Upper lobe of left lung (tissue), 4 donors: ENCODE data around the gene MYO5B.
"Not testable (repeated sequence)": the region's sequence is repeated elsewhere in the genome, so short reads cannot be mapped to it uniquely, and the experiment has no call there.

Experiments used
- EP300 ChIP-seq, 4 donors: sonication (generic); formaldehyde crosslinking; IDR thresholded peaks; one replicate each; pipeline ENCODE4 v1.5.1; 2017; ENCODE audit warnings: antibody characterized with exemption in 4 of 4, control low read depth in 2 of 4
- POLR2A ChIP-seq, 4 donors: fragments of 450-650 bp; IDR thresholded peaks; one replicate each; pipeline ENCODE4 v1.5.1; 2016 to 2017; ENCODE audit warnings: antibody characterized with exemption in 4 of 4, mild to moderate bottlenecking in 2 of 4
- POLR2AphosphoS5 ChIP-seq, 2 donors: sonication (generic); formaldehyde crosslinking; IDR thresholded peaks; one replicate each; pipeline ENCODE4 v1.5.1; 2017; ENCODE audit warnings: antibody characterized with exemption in 2 of 2
- TF ChIP-seq, protein P1 (sequence below), 6 experiments: fragments of 450-650 bp in 4 of 6; fragments of 200-600 bp in 2 of 6; sonication (generic) in 2 of 6; IDR thresholded peaks; one replicate each; pipeline ENCODE4 v1.5.1; 2016 to 2019; ENCODE audit warnings: antibody characterized with exemption in 6 of 6

DNA sequence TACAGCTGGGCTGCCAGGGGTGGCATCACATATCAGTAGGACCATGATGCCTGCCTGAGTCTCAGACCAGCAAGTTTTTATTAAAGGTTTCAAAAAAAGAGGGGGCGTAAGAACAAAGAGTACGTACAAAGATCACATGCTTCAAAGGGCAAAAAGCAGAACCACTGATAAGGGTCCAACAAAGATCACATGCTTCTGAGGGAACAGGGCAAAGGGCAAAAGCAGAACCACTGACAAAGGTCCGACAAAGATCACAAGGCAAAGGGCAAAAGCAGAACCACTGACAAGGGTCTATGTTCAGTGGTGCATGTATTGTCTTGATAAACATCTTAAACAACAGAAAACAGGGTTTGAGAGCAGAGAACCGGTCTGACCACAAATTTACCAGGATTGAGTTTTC, 25.3 kb upstream of the MYO5B start:
- TF ChIP-seq, protein P1, sequence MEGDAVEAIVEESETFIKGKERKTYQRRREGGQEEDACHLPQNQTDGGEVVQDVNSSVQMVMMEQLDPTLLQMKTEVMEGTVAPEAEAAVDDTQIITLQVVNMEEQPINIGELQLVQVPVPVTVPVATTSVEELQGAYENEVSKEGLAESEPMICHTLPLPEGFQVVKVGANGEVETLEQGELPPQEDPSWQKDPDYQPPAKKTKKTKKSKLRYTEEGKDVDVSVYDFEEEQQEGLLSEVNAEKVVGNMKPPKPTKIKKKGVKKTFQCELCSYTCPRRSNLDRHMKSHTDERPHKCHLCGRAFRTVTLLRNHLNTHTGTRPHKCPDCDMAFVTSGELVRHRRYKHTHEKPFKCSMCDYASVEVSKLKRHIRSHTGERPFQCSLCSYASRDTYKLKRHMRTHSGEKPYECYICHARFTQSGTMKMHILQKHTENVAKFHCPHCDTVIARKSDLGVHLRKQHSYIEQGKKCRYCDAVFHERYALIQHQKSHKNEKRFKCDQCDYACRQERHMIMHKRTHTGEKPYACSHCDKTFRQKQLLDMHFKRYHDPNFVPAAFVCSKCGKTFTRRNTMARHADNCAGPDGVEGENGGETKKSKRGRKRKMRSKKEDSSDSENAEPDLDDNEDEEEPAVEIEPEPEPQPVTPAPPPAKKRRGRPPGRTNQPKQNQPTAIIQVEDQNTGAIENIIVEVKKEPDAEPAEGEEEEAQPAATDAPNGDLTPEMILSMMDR (IDR thresholded peaks at IDR 0.05), result not testable (repeated sequence)
- not testable (repeated sequence) for TF ChIP-seq POLR2AphosphoS5, POLR2A, EP300 (IDR thresholded peaks at IDR 0.05)
